HL-60/S4 treated with retinoic acid at 250 ng/mL for 4 days and 3 days (cell line): ENCODE measurements around the gene EIPR1.

Source experiments
- in situ Hi-C: fragments of 300-500 bp; cut with MboI; formaldehyde crosslinking; loops from 2 replicates; pipeline ENCODE4 v1.7.0; 2022; ENCODE audit warnings: low sequenced_read_pairs

The EIPR1 gene

GRCh38 chr2:3256605-3257004 is 121.0 kb downstream of the EIPR1 start:
- in situ Hi-C loops: no loop called here

- in situ Hi-C loops: no loop called here
Observed at GRCh38 chr2:3256157-3256556, 121.5 kb downstream of the EIPR1 start.

- in situ Hi-C loops: no loop called here
Observed at GRCh38 chr2:3254442-3254941, 123.1 kb downstream of the EIPR1 start.

- in situ Hi-C loops: no loop called here
Observed at GRCh38 chr2:3253913-3254441, 123.6 kb downstream of the EIPR1 start.

GRCh38 chr2:3251946-3252345 is 125.7 kb downstream of the EIPR1 start:
- in situ Hi-C loops: no loop called here

- in situ Hi-C loops: no loop called here
Observed at GRCh38 chr2:3249476-3249962, 128.1 kb downstream of the EIPR1 start.

GRCh38 chr2:3248754-3249475 is 128.7 kb downstream of the EIPR1 start:
- in situ Hi-C loops: no loop called here

GRCh38 chr2:3246928-3247714 is 130.5 kb downstream of the EIPR1 start:
- in situ Hi-C loops: no loop called here

GRCh38 chr2:3246406-3246805 is 131.2 kb downstream of the EIPR1 start:
- in situ Hi-C loops: no loop called here

GRCh38 chr2:3244486-3244885 is 133.1 kb downstream of the EIPR1 start:
- in situ Hi-C loops: no loop called here

GRCh38 chr2:3243804-3244203 is 133.8 kb downstream of the EIPR1 start:
- in situ Hi-C loops: no loop called here

GRCh38 chr2:3242747-3243369 is 134.8 kb downstream of the EIPR1 start:
- in situ Hi-C loops: no loop called here

- in situ Hi-C loops: no loop called here
Observed at GRCh38 chr2:3241971-3242746, 135.5 kb downstream of the EIPR1 start.

GRCh38 chr2:3238951-3239841 is 138.4 kb downstream of the EIPR1 start:
- in situ Hi-C loops: no loop called here

- in situ Hi-C loops: no loop called here
Observed at GRCh38 chr2:3236300-3237045, 141.1 kb downstream of the EIPR1 start.

- in situ Hi-C loops: no loop called here
Observed at GRCh38 chr2:3233877-3234276, 143.7 kb downstream of the EIPR1 start.

GRCh38 chr2:3229221-3229620 is 148.4 kb downstream of the EIPR1 start:
- in situ Hi-C loops: no loop called here

- in situ Hi-C loops: no loop called here
Observed at GRCh38 chr2:3224681-3225080, 152.9 kb downstream of the EIPR1 start.
